ENCODE results near the gene DVL3.

The DVL3 gene

GRCh38 chr3:184211297-184211696 is 56.1 kb downstream of the DVL3 start:
- DNase-seq (ENCODE audit: low read depth): no peak

- no peak for DNase-seq (ENCODE audit: low read depth)
These were observed 56.5 kb downstream of the DVL3 start for GRCh38 chr3:184211718-184212117.

GRCh38 chr3:184218814-184219213 is 63.6 kb downstream of the DVL3 start:
- DNase-seq (ENCODE audit: low read depth): no peak

- DNase-seq (ENCODE audit: low read depth): no peak
These were observed 67.3 kb downstream of the DVL3 start for GRCh38 chr3:184222521-184222920.

Data from activated T-cell treated with anti-CD3 and anti-CD28 coated beads for 24 hours (primary cell).